ENCODE measurements around the gene RHBDD3. TPM values are rescaled to one million over a fixed set of nuclear protein-coding genes. Genes with fewer than 3 reads are reported as not detected.

Gene RHBDD3
- total RNA-seq, 1 experiment from 2014 or later = 49.6 TPM

DNA sequence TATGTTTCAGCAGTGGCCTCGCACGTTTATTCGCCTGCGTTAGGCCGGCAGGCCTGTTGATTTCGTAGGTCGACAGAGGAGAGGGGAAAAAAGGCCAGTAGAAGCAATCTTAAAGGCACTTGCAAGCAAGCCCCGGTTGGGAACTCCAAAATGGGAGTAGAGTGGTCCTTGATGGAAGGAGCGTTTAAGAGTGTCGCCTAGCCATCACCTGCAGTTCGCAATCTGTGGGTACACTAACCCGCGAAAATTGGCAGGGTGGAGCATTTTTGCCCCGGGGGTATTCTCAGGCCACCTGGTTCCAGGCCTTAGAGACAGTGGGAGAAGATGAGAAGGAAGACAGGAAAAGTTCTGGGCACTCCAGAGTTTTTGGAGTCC lies 1.4 kb upstream of the RHBDD3 start:
- ATAC-seq (no peak), DNase-seq (ENCODE audit: low read depth, low spot score) (no peak)
- no peaks in the 10 kb centered on the region for H3K27me3 ChIP-seq (ENCODE audit: control insufficient read depth, insufficient read depth, low read length)
- peak overlapping the region; percentile 98 for H3K27ac ChIP-seq (ENCODE audit: low read length)
- POLR2A ChIA-PET = no interaction called here
- intact Hi-C loops (cut with micrococcal nuclease; ENCODE audit: unreplicated experiment) (no loop called here), in situ Hi-C loops (cut with HindIII; ENCODE audit: low pct_unique_long_range_greater_than_20kb, low sequenced_read_pairs) (no loop called here)
- BruUV-seq (replicated peaks) = TSS peak; percentile 60
- peaks cover 43% of the 10 kb centered on the region for H3K36me3 ChIP-seq (ENCODE audit: control insufficient read depth, insufficient read depth, low read length)
- CTCF ChIA-PET = no interaction called here
- peak overlapping the region; percentile 91 to 98 for H3K4me3 ChIP-seq (ENCODE audit: low read depth in 2 of 2, low read length in 2 of 2)
- H3K4me1 ChIP-seq (ENCODE audit: control insufficient read depth, insufficient read depth, low read length) = peaks cover 34% of the 10 kb centered on the region
- TF ChIP-seq SIN3A (IDR thresholded peaks at IDR 0.05; ENCODE audit: borderline replicate concordance, insufficient read depth, low read depth, low read length) = 0 out of 2 replicates have a peak, but pooled peaks have one; percentile 20
- TF ChIP-seq, protein P1, sequence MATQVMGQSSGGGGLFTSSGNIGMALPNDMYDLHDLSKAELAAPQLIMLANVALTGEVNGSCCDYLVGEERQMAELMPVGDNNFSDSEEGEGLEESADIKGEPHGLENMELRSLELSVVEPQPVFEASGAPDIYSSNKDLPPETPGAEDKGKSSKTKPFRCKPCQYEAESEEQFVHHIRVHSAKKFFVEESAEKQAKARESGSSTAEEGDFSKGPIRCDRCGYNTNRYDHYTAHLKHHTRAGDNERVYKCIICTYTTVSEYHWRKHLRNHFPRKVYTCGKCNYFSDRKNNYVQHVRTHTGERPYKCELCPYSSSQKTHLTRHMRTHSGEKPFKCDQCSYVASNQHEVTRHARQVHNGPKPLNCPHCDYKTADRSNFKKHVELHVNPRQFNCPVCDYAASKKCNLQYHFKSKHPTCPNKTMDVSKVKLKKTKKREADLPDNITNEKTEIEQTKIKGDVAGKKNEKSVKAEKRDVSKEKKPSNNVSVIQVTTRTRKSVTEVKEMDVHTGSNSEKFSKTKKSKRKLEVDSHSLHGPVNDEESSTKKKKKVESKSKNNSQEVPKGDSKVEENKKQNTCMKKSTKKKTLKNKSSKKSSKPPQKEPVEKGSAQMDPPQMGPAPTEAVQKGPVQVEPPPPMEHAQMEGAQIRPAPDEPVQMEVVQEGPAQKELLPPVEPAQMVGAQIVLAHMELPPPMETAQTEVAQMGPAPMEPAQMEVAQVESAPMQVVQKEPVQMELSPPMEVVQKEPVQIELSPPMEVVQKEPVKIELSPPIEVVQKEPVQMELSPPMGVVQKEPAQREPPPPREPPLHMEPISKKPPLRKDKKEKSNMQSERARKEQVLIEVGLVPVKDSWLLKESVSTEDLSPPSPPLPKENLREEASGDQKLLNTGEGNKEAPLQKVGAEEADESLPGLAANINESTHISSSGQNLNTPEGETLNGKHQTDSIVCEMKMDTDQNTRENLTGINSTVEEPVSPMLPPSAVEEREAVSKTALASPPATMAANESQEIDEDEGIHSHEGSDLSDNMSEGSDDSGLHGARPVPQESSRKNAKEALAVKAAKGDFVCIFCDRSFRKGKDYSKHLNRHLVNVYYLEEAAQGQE (IDR thresholded peaks at IDR 0.05; ENCODE audit: insufficient read depth in 1 of 2, low read depth in 2 of 2, low read length in 1 of 2) = no peak
- TF ChIP-seq TCF7L2 (IDR thresholded peaks at IDR 0.05; ENCODE audit: low read depth, low read length) = no peak
- TF ChIP-seq, protein P2, sequence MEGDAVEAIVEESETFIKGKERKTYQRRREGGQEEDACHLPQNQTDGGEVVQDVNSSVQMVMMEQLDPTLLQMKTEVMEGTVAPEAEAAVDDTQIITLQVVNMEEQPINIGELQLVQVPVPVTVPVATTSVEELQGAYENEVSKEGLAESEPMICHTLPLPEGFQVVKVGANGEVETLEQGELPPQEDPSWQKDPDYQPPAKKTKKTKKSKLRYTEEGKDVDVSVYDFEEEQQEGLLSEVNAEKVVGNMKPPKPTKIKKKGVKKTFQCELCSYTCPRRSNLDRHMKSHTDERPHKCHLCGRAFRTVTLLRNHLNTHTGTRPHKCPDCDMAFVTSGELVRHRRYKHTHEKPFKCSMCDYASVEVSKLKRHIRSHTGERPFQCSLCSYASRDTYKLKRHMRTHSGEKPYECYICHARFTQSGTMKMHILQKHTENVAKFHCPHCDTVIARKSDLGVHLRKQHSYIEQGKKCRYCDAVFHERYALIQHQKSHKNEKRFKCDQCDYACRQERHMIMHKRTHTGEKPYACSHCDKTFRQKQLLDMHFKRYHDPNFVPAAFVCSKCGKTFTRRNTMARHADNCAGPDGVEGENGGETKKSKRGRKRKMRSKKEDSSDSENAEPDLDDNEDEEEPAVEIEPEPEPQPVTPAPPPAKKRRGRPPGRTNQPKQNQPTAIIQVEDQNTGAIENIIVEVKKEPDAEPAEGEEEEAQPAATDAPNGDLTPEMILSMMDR (IDR thresholded peaks at IDR 0.05) = no peak
- TF ChIP-seq POLR2AphosphoS5 (IDR thresholded peaks at IDR 0.05; ENCODE audit: low read depth, low read length) = no peak
- no peaks in the 10 kb centered on the region for H3K9me3 ChIP-seq (ENCODE audit: control insufficient read depth, insufficient read depth, low read depth, low read length)

DNA sequence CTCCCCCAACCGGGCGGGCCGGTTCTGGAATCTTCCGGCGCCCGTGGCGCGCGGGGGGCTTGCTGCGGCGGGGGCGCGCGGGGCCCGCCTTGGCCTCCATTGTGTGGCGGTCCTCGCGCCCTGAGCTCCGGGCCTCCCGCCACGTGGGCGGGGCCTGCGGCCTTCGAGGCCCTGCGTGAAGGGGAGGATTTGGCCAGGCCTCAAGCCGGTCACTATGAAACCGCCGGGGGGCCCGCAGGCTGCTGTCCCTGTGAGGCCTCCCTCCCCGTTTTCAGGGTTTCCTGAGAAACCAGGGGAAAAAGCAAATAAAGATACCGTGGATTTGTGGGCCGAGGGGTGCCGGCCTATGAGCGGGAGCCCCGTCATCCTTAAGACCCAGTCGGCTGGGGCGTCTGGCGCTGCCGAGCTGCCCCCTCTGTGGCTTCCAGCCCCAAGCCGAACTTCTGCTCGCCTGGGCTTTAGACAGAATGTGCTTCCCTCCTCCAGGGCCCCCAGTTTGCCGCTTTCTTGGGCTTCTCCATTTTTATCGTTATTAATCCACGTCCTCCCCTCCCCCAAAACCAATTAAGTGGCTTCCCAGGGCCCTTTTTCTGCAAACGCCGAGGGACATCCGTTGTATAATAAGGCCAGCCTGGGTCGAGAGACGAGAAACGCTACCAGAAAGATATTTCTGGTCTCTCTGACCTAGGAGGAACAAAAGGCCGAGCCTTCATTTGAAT lies 889 bp upstream of the RHBDD3 start:
- TF ChIP-seq TCF7L2 (IDR thresholded peaks at IDR 0.05; ENCODE audit: low read depth, low read length) = no peak
- TF ChIP-seq SIN3A (IDR thresholded peaks at IDR 0.05; ENCODE audit: borderline replicate concordance, insufficient read depth, low read depth, low read length) = no peak; the same call in 1 of the 2 replicates
- TF ChIP-seq, protein P2 (IDR thresholded peaks at IDR 0.05) = no peak
- TF ChIP-seq, protein P1 (IDR thresholded peaks at IDR 0.05; ENCODE audit: insufficient read depth in 1 of 2, low read depth in 2 of 2, low read length in 1 of 2) = no peak
- TF ChIP-seq POLR2AphosphoS5 (IDR thresholded peaks at IDR 0.05; ENCODE audit: low read depth, low read length) = no peak; the same call in 1 of the 2 replicates
- Histone ChIP-seq H3K4me1 (ENCODE audit: control insufficient read depth, insufficient read depth, low read length) (peaks cover 34% of the 10 kb centered on the region), H3K9me3 (ENCODE audit: control insufficient read depth, insufficient read depth, low read depth, low read length) (no peaks in the 10 kb centered on the region), H3K27me3 (ENCODE audit: control insufficient read depth, insufficient read depth, low read length) (no peaks in the 10 kb centered on the region), H3K4me3 (ENCODE audit: low read depth in 2 of 2, low read length in 2 of 2) (peak overlapping the region; percentile 91 to 98), H3K36me3 (ENCODE audit: control insufficient read depth, insufficient read depth, low read length) (peaks cover 38% of the 10 kb centered on the region), H3K27ac (ENCODE audit: low read length) (peak overlapping the region; percentile 98)
- DNase-seq (ENCODE audit: low read depth, low spot score) (no peak), ATAC-seq (peak; percentile 63)
- ChIA-PET POLR2A (no interaction called here), CTCF (no interaction called here)
- no TSS peak for BruUV-seq (replicated peaks)
- intact Hi-C loops (cut with micrococcal nuclease; ENCODE audit: unreplicated experiment) = no loop called here
- in situ Hi-C loops (cut with HindIII; ENCODE audit: low pct_unique_long_range_greater_than_20kb, low sequenced_read_pairs) = no loop called here

Measured in Panc1 (cell line).